Activated CD4-positive, alpha-beta T cell treated with anti-CD3 and anti-CD28 coated beads, Interleukin-2, amount 10 ng/mL, durations not matched to agents 7 days and 5 days (primary cell): Measurements from ENCODE around the gene ANKS1B. TPM values are rescaled to one million over a fixed set of nuclear protein-coding genes. Genes with fewer than 3 reads are reported as not detected.
"Not testable (repeated sequence)": the region's sequence is repeated elsewhere in the genome, so short reads cannot be mapped to it uniquely, and the experiment has no call there.

ENCODE experiments used
- CTCF ChIA-PET: fragments of 350-600 bp; sonication (Branson Sonifier 250); formaldehyde crosslinking; loops from one replicate; lab custom pipeline; 2021; ENCODE audit warnings: antibody characterized with exemption; lab: Charles Lee
- POLR2A ChIA-PET: fragments of 350-600 bp; sonication (Branson Sonifier 250); formaldehyde crosslinking; loops from one replicate; lab custom pipeline; 2021; ENCODE audit warnings: antibody characterized with exemption; lab: Charles Lee
- DNase-seq: peaks from one replicate; pipeline ENCODE4 v3.0.0-alpha.2; 2020
- H3K27ac Mint-ChIP-seq: one replicate; pipeline ENCODE4 v1.8.0; 2021; ENCODE audit warnings: mild to moderate bottlenecking, moderate library complexity, mixed read lengths
- H3K27me3 Mint-ChIP-seq: one replicate; pipeline ENCODE4 v1.8.0; 2021; ENCODE audit warnings: mixed read lengths
- H3K36me3 Mint-ChIP-seq: one replicate; pipeline ENCODE4 v1.8.0; 2021; ENCODE audit warnings: low read depth, mixed read lengths
- H3K4me1 Mint-ChIP-seq: one replicate; pipeline ENCODE4 v1.8.0; 2021; ENCODE audit warnings: mixed read lengths
- H3K4me3 Mint-ChIP-seq: one replicate; pipeline ENCODE4 v1.8.0; 2021; ENCODE audit warnings: mild to moderate bottlenecking, moderate library complexity, mixed read lengths
- H3K9me3 Mint-ChIP-seq: one replicate; pipeline ENCODE4 v1.8.0; 2021; ENCODE audit warnings: mixed read lengths
- total RNA-seq, 2 experiments: library from RNA; stranded (reverse); gene quantifications; one replicate each; pipeline ENCODE4 v1.2.3, GENCODE V29; 2021

ANKS1B gene
- total RNA-seq, 2 experiments from 2014 or later: 0.17 to 0.25 TPM

- no peaks in the 10 kb centered on the region for H3K36me3 Mint-ChIP-seq
- peaks cover 4% of the 10 kb centered on the region for H3K9me3 Mint-ChIP-seq
- no peak for DNase-seq
- H3K4me1 Mint-ChIP-seq: no peaks in the 10 kb centered on the region
- H3K27ac Mint-ChIP-seq: no peak overlapping the region
- no peaks in the 10 kb centered on the region for H3K27me3 Mint-ChIP-seq
- CTCF ChIA-PET: no interaction called here
- H3K4me3 Mint-ChIP-seq: no peak overlapping the region
- POLR2A ChIA-PET: no interaction called here
These were observed 289.7 kb downstream of the ANKS1B start for GRCh38 chr12:99695050-99695449.

DNA sequence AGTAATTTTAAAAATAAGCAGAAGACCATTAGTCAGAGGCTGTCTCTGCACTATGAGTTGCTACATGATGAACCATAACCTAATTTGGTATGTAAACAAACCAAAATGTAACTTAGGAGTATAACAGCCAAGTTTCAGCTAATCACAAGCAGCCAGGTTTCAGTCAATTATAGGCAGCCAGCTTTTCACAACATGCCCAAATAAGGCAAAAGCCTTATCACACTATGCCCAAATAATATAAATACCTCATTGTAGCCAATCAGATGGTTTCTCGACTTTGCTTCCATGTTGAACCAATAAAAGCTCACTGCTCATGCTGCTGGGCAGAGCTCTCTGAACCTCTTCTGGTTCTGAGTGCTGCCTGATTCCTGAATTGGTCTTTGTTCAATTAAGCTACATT, 298.6 kb downstream of the ANKS1B start:
- POLR2A ChIA-PET: no interaction called here
- no peak for DNase-seq
- H3K36me3 Mint-ChIP-seq: no peaks in the 10 kb centered on the region
- H3K4me1 Mint-ChIP-seq: no peaks in the 10 kb centered on the region
- peaks cover 8% of the 10 kb centered on the region for H3K9me3 Mint-ChIP-seq
- no peak overlapping the region for H3K4me3 Mint-ChIP-seq
- CTCF ChIA-PET: no interaction called here
- no peak overlapping the region for H3K27ac Mint-ChIP-seq
- no peaks in the 10 kb centered on the region for H3K27me3 Mint-ChIP-seq

GRCh38 chr12:99680276-99680675, 304.5 kb downstream of the ANKS1B start:
- H3K4me3 Mint-ChIP-seq: no peak overlapping the region
- no peak for DNase-seq
- POLR2A ChIA-PET: no interaction called here
- no peaks in the 10 kb centered on the region for H3K27me3 Mint-ChIP-seq
- no peak overlapping the region for H3K27ac Mint-ChIP-seq
- no peaks in the 10 kb centered on the region for H3K36me3 Mint-ChIP-seq
- peaks cover 8% of the 10 kb centered on the region for H3K9me3 Mint-ChIP-seq
- CTCF ChIA-PET: interaction anchor here (0.8 kb wide), 1 partner anchor 180 kb away, joined by 3 read pairs; no protein-coding TSS in a partner anchor
- no peaks in the 10 kb centered on the region for H3K4me1 Mint-ChIP-seq

DNA sequence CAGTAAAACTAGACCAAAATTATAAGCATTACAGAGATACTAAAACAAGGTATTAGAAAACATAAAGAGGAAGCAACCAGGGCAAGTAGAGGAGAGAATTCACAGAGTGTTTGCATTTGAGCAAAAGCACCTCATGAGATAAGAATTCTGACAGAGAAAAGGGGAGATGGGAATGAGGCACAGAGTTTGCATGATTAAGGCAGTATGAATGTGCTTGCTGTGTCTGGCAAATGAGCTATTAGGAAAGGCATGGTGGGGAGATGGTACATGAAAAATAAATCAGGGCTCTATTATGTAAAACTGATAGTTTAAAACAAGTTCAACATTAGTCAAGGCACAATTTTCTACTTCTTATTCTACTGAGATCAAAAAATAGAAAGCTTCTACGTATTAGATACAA, 314.1 kb downstream of the ANKS1B start:
- H3K27me3 Mint-ChIP-seq: no peaks in the 10 kb centered on the region
- H3K4me1 Mint-ChIP-seq: no peaks in the 10 kb centered on the region
- ChIA-PET CTCF (no interaction called here), POLR2A (no interaction called here)
- H3K9me3 Mint-ChIP-seq: peaks cover 5% of the 10 kb centered on the region
- no peak for DNase-seq
- no peak overlapping the region for H3K4me3 Mint-ChIP-seq
- no peaks in the 10 kb centered on the region for H3K36me3 Mint-ChIP-seq
- H3K27ac Mint-ChIP-seq: no peak overlapping the region

DNA sequence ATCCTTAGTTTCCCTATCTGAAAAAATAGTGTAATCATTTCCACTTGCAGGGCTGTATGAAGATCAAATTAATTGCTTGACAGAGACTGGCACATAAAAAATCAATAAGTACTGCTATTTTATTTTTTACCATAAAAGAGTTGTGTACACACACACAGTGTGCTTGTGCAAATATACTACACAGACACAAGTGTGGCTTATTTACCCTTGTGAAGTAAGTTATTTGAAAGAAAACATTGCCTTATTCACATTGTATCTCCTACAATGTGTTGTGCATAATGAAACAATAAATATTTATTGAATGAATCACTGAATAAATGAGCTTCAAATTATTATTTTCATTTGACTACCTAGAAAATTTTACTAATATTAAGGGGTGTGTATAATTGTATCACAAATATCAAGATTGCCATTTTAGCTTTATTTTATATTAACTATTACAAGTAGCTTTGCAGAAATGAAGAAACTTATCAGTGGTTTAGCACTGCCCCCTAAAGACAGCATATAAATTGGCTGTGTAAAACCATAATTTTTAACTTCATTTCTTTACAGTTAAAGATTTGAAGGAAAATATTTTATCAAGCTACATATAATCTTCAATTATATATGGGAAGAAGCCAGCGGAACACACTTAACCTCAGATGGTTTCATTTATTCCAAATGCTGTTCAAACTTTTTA, 325.9 kb downstream of the ANKS1B start:
- ChIA-PET CTCF (no interaction called here), POLR2A (no interaction called here)
- no peak overlapping the region for H3K27ac Mint-ChIP-seq
- no peak overlapping the region for H3K4me3 Mint-ChIP-seq
- no peaks in the 10 kb centered on the region for H3K27me3 Mint-ChIP-seq
- no peaks in the 10 kb centered on the region for H3K4me1 Mint-ChIP-seq
- H3K36me3 Mint-ChIP-seq: no peaks in the 10 kb centered on the region
- no peaks in the 10 kb centered on the region for H3K9me3 Mint-ChIP-seq
- DNase-seq: no peak

GRCh38 chr12:99649551-99649950, 335.2 kb downstream of the ANKS1B start:
- POLR2A ChIA-PET: no interaction called here
- H3K36me3 Mint-ChIP-seq: no peaks in the 10 kb centered on the region

GRCh38 chr12:99648183-99648582, 336.6 kb downstream of the ANKS1B start:
- Mint-ChIP-seq H3K4me1 (no peaks in the 10 kb centered on the region), H3K27me3 (no peaks in the 10 kb centered on the region), H3K9me3 (no peaks in the 10 kb centered on the region), H3K4me3 (no peak overlapping the region), H3K27ac (no peak overlapping the region), H3K36me3 (no peaks in the 10 kb centered on the region)
- DNase-seq: no peak
- POLR2A ChIA-PET: no interaction called here
- CTCF ChIA-PET: no interaction called here

More at GRCh38 chr12:99649551-99649950, 335.2 kb downstream of the ANKS1B start:
- DNase-seq: no peak
- H3K27me3 Mint-ChIP-seq: no peaks in the 10 kb centered on the region
- H3K9me3 Mint-ChIP-seq: no peaks in the 10 kb centered on the region
- no peaks in the 10 kb centered on the region for H3K4me1 Mint-ChIP-seq
- H3K27ac Mint-ChIP-seq: no peak overlapping the region
- H3K4me3 Mint-ChIP-seq: no peak overlapping the region
- CTCF ChIA-PET: no interaction called here

DNA sequence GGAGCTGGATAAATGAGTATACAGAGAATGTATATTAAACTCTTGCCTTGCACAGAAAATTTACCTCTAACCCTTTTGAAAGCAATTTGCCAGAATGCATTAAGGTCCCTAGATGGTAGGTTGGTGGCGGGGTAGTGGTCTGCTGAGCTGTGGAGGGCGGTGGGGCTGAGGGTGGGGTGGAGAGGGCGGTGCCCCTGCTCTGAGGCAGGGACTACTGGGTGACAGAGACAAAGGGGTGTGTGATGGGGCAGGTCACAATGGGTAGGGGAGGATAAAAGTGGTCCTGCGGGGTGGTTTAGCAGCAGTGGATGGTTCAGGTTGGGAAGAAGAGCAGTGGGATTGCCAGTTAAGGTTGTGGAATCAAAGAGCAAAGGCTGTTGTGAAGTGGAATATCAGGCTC, 337.3 kb downstream of the ANKS1B start, which contains the start of gene GARIN6:
TSS of gene GARIN6 (plus strand) at position 301 of the 400 bp plus-strand sequence. CDS start 422 bp downstream, outside the sequence.
- Mint-ChIP-seq H3K36me3 (no peaks in the 10 kb centered on the region), H3K9me3 (no peaks in the 10 kb centered on the region), H3K4me1 (no peaks in the 10 kb centered on the region), H3K27ac (no peak within 1 kb of the TSS), H3K4me3 (no peak within 1 kb of the TSS), H3K27me3 (no peaks in the 10 kb centered on the region)
- DNase-seq: no peak
- POLR2A ChIA-PET: no interaction called here
- CTCF ChIA-PET: no interaction called here

DNA sequence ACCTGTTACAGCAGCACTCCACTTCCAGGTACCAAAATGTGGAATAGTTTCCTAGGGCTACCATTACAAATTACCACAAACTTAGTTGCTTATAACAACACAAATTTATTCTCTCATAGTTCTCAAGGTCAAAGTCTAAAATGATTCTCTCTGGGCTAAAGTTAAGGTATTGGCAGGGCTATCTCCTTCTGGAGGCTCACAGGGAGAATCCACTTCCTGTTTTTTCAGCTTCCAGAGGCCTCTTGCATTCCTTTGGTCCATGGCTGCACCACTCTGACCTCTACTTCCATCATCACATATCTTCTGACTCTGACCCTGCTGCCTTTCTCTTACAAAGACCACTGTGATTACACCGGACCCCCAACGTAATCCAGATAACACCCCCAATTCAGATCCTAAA, 340.1 kb downstream of the ANKS1B start:
- no peak for DNase-seq
- no peaks in the 10 kb centered on the region for H3K4me1 Mint-ChIP-seq
- no peak overlapping the region for H3K4me3 Mint-ChIP-seq
- ChIA-PET POLR2A (no interaction called here), CTCF (no interaction called here)
- H3K9me3 Mint-ChIP-seq: no peaks in the 10 kb centered on the region
- H3K27me3 Mint-ChIP-seq: no peaks in the 10 kb centered on the region
- no peaks in the 10 kb centered on the region for H3K36me3 Mint-ChIP-seq
- H3K27ac Mint-ChIP-seq: no peak overlapping the region

- Mint-ChIP-seq H3K36me3 (no peaks in the 10 kb centered on the region), H3K4me3 (no peak overlapping the region), H3K27ac (no peak overlapping the region), H3K4me1 (no peaks in the 10 kb centered on the region), H3K9me3 (no peaks in the 10 kb centered on the region), H3K27me3 (no peaks in the 10 kb centered on the region)
- ChIA-PET POLR2A (no interaction called here), CTCF (no interaction called here)
- no peak for DNase-seq
These were observed 357.3 kb downstream of the ANKS1B start for GRCh38 chr12:99627459-99627858.

DNA sequence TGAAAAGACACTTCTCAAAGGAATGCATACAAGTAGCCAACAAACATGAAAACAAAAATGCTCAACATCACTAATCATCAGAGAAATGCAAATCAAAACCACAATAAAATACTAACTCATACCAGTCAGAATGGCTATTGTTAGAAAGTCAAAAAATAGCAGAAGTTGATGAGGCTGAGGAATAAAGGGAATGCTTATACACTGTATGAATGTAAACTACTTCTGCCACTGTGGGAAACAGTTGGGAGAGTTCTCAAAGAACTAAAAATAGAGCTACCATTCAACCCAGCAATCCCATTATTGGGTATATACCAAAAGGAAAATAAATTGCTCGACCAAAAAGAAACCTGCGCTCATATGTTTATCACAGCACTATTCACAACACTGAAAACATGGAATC, 360.1 kb downstream of the ANKS1B start:
- POLR2A ChIA-PET, H3K36me3 Mint-ChIP-seq, H3K4me3 Mint-ChIP-seq, DNase-seq, CTCF ChIA-PET, H3K27me3 Mint-ChIP-seq, H3K4me1 Mint-ChIP-seq, H3K9me3 Mint-ChIP-seq, H3K27ac Mint-ChIP-seq: not testable (repeated sequence)

- DNase-seq: no peak
- Mint-ChIP-seq H3K4me1 (no peaks in the 10 kb centered on the region), H3K27me3 (no peaks in the 10 kb centered on the region), H3K4me3 (no peak overlapping the region), H3K36me3 (no peaks in the 10 kb centered on the region), H3K9me3 (no peaks in the 10 kb centered on the region), H3K27ac (no peak overlapping the region)
- CTCF ChIA-PET: interaction anchor here (1.0 kb wide), 1 partner anchor 13 kb away, joined by 4 read pairs; no protein-coding TSS in a partner anchor
- POLR2A ChIA-PET: no interaction called here
These were observed 364.6 kb downstream of the ANKS1B start for GRCh38 chr12:99620159-99620479.

DNA sequence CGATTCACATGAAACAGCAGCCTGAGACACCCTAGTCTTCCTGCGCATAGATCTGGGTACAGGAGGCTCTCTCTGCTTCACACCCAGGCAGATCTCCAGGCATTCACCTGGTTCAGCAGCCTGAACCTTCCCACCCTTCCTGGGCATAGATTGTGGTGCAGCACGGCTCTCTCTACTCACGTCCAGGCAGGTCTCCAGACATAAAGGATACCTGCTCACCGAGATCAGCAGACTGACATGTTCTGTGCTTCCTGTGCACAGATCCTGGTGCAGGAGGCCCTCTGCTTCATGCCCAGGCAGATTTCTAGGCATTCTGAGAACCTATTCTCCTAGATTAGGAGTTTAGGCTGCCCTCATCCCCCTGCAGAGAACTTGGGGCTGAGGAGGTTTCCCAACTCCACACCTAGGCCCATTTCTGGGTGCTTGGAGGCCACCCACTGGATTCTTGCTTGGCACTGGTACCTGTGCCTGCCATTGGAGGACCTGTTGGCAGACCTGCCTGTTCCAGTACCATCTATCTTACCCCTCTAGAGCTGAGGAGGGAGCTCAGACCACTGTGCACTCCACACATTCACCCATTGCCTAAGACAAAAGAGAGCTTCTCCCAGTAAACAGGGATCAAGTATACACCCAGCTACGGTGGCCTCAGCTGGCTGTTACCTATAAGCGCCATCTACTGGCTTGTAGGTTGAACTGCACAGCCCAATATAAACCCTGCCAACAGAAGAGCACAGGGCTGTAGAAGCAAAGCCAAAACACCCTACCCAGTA, 365.2 kb downstream of the ANKS1B start:
- Mint-ChIP-seq H3K9me3 (no peaks in the 10 kb centered on the region), H3K4me3 (no peak overlapping the region), H3K4me1 (no peaks in the 10 kb centered on the region), H3K27ac (no peak overlapping the region), H3K27me3 (no peaks in the 10 kb centered on the region), H3K36me3 (no peaks in the 10 kb centered on the region)
- POLR2A ChIA-PET: no interaction called here
- DNase-seq: peak; percentile 6
- CTCF ChIA-PET: interaction anchor here (1.0 kb wide), 1 partner anchor 13 kb away, joined by 4 read pairs; no protein-coding TSS in a partner anchor
